ENCODE measurements around the gene MAB21L4. TPM values are rescaled to one million over a fixed set of nuclear protein-coding genes. Genes with fewer than 3 reads are reported as not detected.

The MAB21L4 gene
- total RNA-seq, 4 donors from 2014 or later: 0.33 to 0.81 TPM; not detected in 2

- Histone ChIP-seq H3K4me3 (replicated peaks in 1 of 3) (no peak overlapping the region), H3K36me3 (no peaks in the 10 kb centered on the region), H3K27ac (no peak overlapping the region), H3K27me3 (no peaks in the 10 kb centered on the region), H3K4me1 (no peaks in the 10 kb centered on the region), H3K9me3 (no peaks in the 10 kb centered on the region)
- no peak for DNase-seq
- TF ChIP-seq POLR2A (IDR thresholded peaks at IDR 0.05): no peak
- TF ChIP-seq, protein P1, sequence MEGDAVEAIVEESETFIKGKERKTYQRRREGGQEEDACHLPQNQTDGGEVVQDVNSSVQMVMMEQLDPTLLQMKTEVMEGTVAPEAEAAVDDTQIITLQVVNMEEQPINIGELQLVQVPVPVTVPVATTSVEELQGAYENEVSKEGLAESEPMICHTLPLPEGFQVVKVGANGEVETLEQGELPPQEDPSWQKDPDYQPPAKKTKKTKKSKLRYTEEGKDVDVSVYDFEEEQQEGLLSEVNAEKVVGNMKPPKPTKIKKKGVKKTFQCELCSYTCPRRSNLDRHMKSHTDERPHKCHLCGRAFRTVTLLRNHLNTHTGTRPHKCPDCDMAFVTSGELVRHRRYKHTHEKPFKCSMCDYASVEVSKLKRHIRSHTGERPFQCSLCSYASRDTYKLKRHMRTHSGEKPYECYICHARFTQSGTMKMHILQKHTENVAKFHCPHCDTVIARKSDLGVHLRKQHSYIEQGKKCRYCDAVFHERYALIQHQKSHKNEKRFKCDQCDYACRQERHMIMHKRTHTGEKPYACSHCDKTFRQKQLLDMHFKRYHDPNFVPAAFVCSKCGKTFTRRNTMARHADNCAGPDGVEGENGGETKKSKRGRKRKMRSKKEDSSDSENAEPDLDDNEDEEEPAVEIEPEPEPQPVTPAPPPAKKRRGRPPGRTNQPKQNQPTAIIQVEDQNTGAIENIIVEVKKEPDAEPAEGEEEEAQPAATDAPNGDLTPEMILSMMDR (IDR thresholded peaks at IDR 0.05): no peak
- intact Hi-C loops (cut with DNase I): no loop called here
- WGBS, 2 donors: 79 to 91% methylated on average over 11 to 13 of the region's 19 CpGs
Measured at GRCh38 chr2:240904216-240905175, 8.5 kb upstream of the MAB21L4 start.

DNA sequence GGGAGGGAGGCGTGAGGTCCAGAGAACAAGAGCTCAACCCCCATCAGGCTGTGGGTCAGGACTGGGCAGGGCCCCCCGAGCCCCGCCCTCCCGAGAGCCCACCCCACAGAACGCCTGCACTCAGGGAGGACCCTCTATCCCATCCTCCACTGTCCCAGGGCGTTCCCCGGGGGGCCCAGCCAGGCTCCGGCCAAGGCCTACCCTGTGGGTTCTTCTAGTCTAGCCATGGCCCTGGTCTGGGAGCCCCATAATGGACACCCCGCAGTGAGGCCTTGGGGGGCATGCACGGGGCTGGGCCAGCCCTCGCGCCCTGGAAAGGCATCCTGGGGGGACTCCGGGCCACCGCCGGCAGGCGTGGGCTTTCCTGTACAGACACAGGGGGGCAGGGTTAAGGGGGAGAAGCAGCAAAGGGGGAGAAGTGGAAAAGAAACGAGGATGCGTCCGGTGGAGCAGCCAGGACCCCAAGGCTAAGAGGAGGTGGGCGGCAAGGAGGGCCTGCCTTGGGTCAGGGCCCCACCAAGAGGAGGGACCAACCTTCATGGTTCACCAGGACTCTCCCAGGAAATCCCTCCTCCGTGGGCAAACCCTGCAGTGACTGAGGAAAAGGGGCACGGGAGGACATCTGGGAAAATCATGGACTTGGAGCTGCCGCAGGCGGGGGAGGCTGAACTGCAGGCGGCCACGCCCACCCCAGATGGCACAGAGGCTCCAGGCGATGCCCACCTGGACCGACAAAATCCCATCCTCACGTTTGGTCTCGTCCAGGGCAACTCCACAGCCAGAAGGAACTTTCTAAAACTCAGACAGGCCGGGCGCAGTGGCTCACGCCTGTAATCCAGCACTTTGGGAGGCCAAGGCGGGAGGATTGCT is 7.5 kb upstream of the MAB21L4 start:
- H3K36me3 ChIP-seq: no peaks in the 10 kb centered on the region
- TF ChIP-seq, protein P1 (IDR thresholded peaks at IDR 0.05): no peak
- TF ChIP-seq POLR2A (IDR thresholded peaks at IDR 0.05): no peak
- 95% methylated on average over 27 to 31 of the region's 34 CpGs for WGBS, 2 donors
- H3K4me1 ChIP-seq: peaks cover 0 to 9% of the 10 kb centered on the region in 2 donors
- no peak overlapping the region for H3K27ac ChIP-seq
- intact Hi-C loops (cut with DNase I): no loop called here
- no peak for DNase-seq
- H3K27me3 ChIP-seq: no peaks in the 10 kb centered on the region
- H3K4me3 ChIP-seq (replicated peaks in 1 of 3): no peak overlapping the region
- no peaks in the 10 kb centered on the region for H3K9me3 ChIP-seq

GRCh38 chr2:240902615-240903041 is 6.7 kb upstream of the MAB21L4 start:
- H3K4me1 ChIP-seq: peaks cover 0 to 9% of the 10 kb centered on the region in 2 donors
- H3K36me3 ChIP-seq: no peaks in the 10 kb centered on the region
- DNase-seq: no peak
- H3K4me3 ChIP-seq (replicated peaks in 1 of 3): no peak overlapping the region
- intact Hi-C loops (cut with DNase I): no loop called here
- TF ChIP-seq, protein P1 (IDR thresholded peaks at IDR 0.05): no peak
- no peak for TF ChIP-seq POLR2A (IDR thresholded peaks at IDR 0.05)
- H3K27me3 ChIP-seq: no peaks in the 10 kb centered on the region
- H3K27ac ChIP-seq: no peak overlapping the region
- 53 to 67% methylated on average over 4 to 7 of the region's 7 CpGs for WGBS, 2 donors
- H3K9me3 ChIP-seq: no peaks in the 10 kb centered on the region

GRCh38 chr2:240901986-240902614 is 6.1 kb upstream of the MAB21L4 start:
- H3K9me3 ChIP-seq: no peaks in the 10 kb centered on the region
- H3K4me1 ChIP-seq: peaks cover 0 to 9% of the 10 kb centered on the region in 2 donors
- intact Hi-C loops (cut with DNase I): no loop called here
- H3K36me3 ChIP-seq: no peaks in the 10 kb centered on the region
- 85 to 90% methylated on average over 13 to 14 of the region's 14 CpGs for WGBS, 2 donors
- DNase-seq: no peak
- no peak overlapping the region for H3K4me3 ChIP-seq (replicated peaks in 1 of 3)
- H3K27ac ChIP-seq: no peak overlapping the region
- no peaks in the 10 kb centered on the region for H3K27me3 ChIP-seq
- TF ChIP-seq, protein P1 (IDR thresholded peaks at IDR 0.05): no peak
- no peak for TF ChIP-seq POLR2A (IDR thresholded peaks at IDR 0.05)

Measured in thyroid gland (tissue), 4 donors.